NCI-H1417 (cell line): Measurements from ENCODE around the gene TAGLN2.
A peak's percentile ranks its signal among the peaks of the same experiment; 100 is the strongest.

Experiments used
- DNase-seq, 3 experiments: peaks; one replicate each; lab custom pipeline; 2025; lab: John Stamatoyannopoulos, UW

The TAGLN2 gene

DNA sequence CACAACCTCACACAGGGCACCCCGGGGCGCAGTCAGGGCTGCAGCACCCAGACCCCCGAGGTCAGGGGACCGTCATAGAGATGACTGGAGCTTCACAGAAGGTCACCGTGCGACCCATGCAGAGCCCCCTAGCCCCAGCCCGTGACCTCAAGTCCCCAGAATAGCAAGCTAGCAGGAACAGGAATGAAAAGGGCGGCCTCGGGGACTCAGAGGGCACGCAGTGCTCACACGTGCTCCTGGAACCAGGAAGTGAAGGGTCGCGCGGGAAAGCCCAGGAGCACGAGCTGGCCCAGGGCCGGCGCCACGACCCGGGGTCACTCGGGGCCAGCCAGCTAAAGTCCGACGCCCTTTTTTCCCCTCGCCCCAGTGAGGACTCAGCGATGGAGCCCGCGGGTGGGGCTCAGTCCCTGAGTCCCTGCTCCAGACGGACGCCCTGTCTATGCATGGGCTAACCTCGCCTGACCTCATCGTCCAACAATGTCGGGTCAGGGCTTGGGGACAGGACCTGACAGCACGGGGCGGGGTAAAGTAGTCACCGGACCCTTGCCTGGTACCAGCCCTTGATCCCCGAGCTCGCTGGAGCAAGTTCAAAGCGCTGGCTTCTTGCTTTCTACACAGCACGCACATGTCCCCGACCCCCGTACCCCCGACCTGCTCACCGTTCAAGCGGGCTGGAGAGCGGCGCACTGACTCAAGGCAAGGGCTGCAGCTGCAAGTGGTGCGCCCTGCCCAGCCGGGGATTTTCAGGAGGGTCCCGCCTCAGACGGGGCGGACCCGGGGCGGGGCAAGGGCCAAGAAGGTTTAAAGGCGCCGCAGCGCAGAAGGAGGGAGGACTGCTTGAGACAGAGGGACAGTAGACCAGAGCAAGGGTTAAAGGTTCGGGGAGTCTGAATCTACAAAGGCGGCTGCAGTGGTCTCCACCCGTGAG is at the start of gene TAGLN2:
TAGLN2 (minus strand) TSS at position 717 of the 928 bp plus-strand sequence. CDS start 4,998 bp downstream, outside the sequence.
- DNase-seq, result peak; percentile 79 to 90 (median 80)

DNA sequence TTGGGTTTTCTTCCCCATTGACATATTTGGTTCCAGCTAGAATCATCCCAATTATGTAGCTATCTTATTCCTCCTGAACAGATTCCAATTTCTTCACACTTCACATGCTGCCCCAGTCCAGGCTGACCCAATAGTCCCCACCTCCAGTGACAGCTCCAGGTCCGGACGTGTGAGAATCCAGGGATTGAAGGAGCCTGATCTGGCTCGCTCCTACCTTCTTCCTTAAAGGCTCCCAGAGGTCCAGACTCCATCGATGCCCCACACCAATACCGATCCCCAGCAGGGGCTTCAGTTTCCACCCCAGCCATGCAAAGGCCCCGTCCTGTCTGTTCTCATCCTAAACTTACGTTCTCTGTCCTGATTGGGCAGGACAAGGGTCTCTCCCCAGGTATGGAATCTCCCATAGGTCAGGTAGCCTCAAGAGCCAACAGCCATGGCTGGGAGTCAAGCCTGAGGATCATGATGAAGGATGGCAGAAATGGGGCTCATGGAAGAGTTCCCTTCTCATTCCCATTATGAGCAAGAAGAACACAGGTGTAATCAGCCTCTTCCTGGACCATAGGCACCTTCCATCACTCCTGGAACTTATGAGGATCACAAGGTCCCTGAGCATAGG is 49.2 kb upstream of the TAGLN2 start:
- DNase-seq, result no peak

DNA sequence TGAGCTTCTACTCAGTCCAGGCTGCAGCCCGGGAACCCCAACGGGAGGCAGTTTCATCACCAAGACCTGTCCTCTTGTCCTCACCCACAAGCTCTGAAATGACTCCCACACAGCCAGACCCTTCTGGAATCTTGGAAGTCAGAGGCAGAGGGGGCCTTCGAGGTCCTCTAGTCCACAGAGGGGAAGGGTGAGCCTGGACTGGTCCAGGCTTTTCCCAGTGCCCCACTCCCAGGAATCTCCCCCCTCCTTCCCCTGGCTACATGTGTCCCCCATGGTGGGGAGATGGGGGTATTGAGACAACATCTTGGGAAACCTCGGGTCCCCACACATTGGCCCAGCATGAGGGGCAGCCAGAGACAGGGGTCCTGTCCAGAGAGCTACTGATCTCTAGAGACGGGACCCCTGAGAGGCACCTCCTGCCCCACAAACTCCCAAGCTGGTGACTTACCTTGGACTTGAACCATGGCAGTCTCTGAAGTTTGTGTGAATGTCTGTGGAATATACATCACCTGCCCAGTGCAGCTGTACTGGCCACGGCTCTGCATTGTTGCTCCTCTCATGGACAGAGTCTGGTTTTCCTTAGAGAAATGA is 48.1 kb upstream of the TAGLN2 start:
- DNase-seq, result no peak

DNA sequence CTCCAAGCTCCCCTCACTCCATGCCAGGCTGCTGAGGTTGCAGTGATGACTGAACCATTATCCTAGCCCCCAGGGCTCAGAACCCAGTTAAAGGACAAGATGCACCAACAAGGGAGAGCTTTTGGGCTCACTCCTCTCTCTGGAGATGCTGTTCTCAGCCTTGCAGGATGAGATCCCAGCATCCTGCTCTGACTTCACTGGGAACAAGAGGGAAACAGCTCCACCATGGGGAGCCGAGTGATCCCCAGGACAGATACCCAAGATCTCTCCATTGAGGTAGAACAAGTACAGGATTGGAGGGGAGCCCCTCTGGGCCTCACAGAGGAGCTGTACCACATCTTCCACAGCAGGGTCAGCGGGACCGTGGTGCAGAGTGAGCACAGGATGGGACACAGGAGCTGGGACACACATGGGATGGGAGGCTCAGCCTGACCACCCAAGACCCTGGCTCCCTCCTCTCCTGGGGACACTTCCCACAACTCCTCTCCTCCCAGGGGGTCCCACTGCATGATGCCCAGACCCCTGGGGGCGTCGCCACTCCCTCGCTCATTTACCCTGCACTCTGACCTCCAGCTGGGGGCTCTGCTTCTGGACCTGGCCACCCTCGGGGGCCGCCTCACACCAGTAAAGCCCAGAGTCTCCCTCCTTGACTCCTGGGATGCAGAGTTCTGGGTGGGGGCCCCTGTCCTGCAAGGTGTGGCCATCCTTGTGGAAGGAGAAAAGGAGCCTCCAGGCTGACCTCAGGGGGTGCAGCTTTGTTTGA is 47.3 kb upstream of the TAGLN2 start:
- no peak for DNase-seq

DNA sequence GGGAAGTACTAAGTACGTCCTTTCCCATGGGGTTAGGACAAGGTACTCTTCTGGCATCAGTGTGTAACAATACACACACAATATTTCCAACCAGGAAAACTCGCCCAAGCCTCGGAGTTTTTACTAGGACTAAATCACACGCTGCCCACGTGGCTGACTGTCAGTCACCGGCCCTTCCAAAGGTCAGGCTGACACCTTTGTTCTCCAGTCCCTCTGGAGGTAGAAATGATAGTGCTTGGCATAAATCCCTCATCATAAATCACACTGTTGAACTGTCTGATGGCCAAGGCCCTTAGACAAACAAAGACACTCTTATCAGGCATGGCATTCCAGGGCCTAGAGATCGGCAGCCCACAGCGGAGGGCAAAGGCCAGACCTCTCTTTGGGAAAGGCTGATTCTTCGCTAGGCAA is 45.6 kb upstream of the TAGLN2 start:
- peak in 2 of 3 experiments; percentile 14 to 28 for DNase-seq

DNA sequence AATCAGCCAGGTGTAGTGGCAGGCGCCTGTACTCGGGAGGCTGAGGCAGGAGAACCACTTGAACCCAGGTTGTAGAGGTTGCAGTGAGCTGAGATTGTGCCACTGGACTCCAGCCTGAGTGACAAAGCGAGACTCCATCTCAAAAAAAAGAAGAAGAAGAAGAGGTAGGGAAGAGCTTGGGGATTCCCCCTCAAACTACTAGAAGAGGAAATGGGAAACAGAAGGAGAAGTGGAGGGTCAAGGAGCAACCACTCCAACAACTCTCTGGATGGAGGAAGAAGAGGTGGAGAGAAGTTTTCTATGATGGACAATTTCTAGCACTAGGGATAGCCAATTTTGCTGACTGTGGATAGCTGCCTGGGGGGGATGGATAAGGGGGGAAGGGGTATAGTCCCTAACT is 43.6 kb upstream of the TAGLN2 start:
- no peak for DNase-seq

DNA sequence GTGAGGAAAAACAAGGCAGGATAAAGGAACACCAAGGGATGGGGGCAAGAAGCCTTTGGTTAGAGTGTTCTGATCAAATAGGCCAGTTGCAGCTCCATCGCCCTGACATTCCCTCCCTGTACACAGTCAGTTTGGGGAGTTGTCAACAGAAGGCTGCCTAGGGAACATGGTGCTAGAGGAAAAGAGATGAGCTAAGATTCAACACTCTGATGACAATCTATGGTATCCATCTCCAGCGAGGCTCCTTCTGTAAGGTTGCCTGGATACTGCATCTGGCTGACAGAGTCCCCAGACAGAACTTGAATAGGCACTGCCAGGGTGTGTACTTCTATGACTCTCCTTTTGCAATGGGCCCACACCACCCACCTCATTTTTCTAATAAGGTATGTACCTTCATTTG is 40.0 kb upstream of the TAGLN2 start:
- DNase-seq, result no peak

DNA sequence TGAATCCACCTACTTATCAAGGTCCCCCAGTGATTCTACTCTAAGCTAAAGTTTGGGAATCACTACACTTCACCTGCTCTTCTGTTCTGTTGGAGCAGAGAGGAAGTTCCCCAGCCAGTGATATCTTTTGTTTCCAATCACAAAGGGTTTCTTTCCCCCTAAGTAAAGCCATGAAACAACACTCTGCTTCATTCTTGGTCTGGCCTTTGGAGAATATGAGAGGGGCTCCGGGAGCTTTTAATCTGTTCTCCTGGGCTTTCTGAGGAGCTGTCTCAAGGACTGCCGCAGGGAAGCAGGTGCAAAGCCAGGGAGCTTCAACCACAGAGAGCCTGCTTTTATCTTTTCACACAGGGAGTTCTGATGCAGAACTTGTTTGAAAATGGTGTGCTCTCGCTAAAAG is 38.8 kb upstream of the TAGLN2 start:
- peak in 1 of 3 experiments; percentile 57 for DNase-seq

DNA sequence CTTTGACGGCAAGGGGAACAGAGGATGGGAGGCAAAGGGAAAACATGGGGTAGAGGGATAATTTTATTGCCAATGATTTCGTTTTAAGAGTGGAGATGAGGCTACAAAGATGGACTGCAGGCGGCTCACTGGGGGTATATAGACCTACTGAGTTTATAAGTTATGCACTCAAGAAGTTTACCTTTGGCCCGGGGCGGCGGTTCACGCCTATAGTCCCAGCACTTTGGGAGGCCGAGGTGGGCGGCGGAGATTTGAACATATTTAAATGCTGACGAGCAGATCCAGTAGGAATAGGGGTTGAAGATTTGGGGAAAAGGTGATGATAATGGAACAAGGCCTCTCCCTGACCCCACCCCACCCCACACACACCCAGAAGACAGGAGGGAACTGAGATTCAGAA is 36.9 kb upstream of the TAGLN2 start:
- no peak for DNase-seq

DNA sequence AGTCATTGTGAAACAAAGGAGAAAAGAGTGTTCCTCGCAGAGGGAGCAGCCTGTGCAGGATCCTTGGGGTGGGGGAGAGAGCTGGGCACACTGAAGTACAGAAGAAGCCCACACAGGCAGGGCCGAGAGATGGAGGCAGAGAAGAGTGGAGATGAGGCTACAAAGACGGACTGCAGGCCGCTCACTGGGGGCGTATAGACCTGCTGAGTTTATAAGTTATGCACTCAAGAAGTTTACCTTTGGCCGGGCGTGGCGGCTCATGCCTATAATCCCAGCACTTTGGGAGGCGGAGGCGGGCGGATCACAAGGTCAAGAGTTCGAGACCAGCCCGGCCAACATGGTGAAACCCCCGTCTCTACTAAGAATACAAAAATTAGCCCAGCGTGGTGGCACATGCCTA is 36.3 kb upstream of the TAGLN2 start:
- DNase-seq, result no peak

DNA sequence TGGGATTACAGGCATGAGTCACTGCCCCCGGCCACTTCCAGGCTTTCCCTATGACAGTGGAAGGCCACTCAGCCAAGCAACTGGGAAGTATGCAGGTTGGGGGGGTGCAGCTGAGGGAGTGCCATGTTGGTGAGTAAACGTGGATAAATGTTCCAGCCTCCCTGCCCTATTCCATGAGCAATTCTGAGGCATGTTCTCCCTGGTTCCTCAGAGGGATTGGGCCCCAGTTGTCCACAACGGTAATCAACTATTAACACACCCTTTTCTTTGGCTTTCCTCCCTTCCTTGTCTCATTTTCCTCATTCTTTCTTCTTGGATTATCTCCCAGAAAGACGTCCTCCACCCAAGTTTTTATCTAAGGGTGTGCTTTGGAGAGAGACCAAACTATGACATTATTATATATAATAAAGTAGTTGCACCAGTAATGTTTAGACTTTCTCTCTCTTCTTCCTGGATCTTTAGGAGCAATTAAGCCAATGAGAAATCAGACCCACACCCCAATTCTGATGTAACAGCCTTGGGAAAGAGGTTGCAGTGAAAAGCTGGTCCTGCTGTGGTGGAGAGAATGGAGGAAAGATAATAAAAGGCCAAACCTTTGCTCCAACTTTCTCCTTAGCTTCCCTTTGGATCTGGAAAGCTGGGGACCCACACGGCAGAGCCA is 35.5 kb upstream of the TAGLN2 start:
- no peak for DNase-seq

DNA sequence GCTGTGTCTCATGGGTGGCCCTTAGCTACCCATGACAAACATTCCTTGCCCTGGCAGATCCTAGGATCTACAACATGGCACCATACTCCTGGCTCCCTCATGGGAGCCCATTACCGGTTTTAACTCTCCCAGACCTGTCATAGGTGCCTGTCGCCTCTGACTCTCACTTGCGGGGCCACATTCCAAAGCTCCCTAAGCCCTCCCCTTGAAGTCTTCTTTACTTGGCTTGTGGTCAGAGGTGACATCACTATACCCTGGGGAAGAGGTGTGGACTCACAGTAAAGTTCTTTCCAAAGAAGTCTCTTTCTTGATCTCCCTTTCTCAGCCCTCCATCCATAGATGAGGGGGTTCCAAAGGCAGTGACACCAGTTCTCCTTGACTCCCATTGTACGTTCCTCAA is 34.1 kb upstream of the TAGLN2 start:
- DNase-seq, result no peak

DNA sequence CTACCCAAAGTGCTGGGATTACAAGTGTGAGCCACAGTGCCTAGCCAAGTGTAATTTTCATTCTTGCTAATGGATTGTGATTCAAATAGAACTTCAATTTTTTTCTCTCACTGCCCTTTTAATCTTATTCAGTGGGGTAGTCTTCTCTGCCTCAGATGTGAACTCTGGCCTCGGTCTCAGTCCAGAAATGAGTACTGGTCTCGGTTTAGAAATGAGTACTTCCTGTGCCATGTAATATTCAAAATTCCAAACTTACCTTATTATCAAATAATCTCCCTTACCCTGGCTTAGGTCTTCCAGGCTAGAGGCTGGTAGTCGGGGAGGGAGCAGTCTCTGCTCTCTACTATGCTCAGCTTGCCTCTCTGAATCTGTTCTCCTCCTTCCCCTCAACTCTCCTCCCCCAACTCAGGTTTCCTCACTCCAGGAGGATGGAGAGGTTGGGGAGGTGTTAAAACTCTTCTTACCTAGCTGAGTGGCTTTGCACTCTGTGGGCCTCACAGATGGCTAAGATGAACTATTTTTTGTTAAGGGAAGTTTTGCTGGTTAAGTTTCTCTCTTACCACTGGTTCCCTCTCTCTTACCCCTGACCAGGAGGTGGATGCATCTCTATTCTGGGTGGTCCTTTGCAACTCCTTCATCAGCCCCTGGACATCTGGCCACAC is 33.5 kb upstream of the TAGLN2 start:
- no peak for DNase-seq

DNA sequence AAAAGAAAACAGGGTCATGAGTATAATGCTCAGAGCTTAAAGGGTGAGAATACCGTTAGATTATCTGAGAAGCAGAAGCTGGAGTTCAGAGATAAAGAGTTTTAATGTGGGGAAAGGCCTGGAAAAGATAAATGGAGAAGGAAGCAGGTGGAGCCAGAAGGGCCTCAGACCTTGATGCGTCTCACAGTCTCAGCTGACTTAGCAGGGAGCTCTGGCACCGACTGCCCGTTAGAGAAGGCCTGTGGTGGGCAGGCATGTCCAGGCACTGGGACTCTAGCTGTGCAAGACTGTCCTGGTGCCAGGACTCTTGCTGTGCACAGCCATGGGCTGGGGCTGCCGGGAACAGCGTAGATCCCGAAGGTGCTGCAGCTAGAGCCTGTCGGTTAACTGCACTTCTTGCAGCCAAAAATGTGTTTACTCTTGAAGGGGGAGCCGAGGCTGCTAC is 32.5 kb upstream of the TAGLN2 start:
- peak in 2 of 3 experiments; percentile 22 to 47 for DNase-seq

DNA sequence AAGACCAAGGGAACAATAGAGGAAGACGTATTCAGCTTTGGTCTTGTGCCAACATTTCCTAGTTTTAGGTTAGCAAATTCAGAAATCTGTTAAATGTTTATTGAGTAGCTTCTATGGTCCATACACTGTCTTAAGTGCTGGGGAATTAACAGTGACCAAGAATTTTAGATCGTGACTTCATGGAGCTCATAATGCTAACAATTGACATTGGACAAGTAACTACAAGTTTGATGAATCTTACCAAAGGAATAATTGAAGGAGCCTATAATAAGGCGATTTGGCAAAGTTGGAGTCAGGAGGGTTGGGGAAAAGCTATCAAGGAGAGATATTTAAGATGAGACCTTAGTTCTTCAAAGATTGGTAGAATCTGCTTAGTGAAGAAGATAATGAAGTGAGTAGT is 30.1 kb upstream of the TAGLN2 start:
- no peak for DNase-seq

DNA sequence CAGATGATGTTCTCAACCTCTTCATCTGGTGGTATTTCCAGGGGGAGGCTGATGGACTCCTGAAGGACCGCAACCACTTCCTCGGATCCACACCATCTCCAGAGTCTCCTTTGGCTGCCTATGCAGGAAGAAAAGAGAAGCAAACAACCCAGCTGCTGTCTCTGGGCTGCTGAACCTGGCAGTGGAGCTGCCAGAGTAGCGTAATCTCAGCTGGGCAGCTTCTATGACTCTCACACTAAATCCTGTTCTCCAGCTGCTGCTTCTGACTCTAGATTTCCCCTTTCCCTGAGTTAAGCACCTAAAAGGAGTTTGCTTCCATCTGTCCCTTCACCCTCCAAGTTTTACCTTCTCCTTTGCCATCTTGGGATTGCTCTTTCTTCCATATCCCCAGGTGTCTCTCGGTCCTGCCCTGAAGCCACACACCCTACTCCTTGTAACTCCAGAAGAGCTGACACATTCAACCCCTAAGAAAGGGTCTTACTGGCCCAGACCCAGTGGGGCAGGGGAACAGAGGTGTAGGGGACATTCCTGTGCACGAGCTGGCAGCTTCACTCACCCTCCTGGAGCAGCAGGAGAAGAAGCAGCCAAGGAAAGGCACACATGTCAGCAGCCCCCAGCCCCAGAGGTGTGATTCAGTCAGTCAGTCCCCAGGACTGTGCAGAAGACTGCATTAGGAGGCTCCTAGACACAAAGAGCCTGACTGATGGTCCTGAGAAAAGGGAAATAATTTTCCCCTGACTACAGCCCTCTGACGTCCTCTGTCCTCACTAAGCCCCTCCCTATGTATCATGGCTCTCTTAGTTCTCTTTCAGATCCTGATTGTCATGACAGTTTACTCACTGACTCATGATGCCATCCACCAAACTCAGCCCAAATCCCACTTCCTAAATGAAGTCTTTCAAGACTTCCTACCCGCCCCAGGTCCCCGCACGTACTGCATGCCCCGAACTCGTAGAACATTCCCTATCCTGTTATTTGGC is 28.5 kb upstream of the TAGLN2 start, which contains the start of gene SLAMF9:
SLAMF9 (minus strand) TSS at position 702 of the 980 bp plus-strand sequence; CDS start at position 602, 100 bp downstream.
- no peak for DNase-seq

DNA sequence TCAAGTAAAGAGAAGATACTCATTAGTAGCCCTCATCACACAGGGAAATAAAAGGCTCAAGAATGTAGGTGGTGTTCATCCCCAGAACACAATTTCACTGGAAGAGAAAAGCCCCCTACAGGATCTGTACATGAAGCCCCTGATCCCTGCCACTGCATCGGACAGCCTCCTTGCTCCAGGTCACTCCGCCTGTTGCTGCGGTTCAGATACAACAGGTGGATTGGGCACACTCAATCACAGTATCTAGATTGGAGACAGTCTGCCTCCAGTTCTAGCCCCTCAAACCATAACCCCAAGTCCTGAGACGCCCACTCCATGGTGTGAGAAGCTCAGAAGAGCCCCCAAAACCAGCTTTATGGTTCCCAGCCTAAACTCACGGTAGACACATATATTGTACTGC is 27.6 kb upstream of the TAGLN2 start:
- no peak for DNase-seq

DNA sequence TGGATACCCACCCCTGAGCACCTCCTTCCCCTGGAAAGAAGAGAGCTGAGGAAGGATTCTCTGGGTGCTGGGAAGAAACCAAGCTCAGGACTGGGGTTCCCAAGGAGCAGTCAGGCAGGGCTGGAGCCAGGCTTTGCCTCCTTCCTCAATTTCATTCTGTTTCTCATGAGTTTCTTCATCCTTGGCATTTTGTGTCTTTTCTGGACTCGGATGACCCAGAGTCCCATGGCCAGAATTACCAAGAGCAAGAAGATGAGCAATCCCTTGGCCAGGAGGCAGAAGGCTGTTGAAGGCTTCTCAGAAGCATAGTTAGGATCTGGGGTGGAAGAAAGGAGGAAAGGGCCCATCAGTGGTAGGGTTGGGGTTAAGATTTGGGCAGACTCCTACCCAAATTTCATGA is 26.2 kb upstream of the TAGLN2 start:
- no peak for DNase-seq

DNA sequence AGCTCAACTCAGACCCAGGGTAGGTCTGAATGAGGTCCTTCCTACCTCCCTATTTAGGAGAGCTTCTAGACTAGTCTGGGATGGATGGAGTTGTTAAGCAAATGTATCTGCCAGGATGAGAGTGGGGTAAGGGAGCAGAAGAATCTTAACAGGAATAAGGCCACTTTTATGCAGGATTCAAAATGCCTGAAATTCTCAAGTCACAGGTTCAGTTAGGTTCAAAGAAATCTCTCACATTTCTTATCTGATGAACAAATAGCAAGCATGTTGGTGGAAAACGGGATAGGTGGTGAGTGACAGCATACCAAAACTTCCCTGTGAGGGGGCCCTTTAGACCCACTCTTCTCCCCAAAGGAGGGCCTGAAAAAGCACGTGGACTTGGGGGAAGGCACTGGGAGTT is 25.7 kb upstream of the TAGLN2 start:
- DNase-seq, result no peak

DNA sequence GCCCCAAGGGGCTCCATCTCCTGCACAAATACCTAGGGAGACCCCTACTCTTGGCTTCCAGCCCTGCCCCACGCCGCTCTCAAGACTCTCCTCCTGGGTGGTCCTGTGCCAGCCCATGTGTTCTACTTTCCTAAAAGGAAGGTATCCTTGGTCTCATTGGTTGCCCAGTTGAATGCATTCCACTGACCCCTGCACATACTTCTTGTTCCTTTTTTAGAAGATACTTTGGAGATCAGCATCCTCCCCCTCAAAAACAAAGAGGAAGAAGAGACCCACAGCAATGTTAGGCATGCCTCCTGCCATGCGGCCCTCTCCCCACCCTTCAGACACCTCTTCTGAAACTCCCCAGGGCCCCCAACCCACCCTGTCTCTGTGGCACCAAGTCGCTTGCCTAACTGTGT is 24.7 kb upstream of the TAGLN2 start:
- no peak for DNase-seq
